GM10266 (cell line): ENCODE measurements around the gene EDEM2.
"Not testable (repeated sequence)": the region's sequence is repeated elsewhere in the genome, so short reads cannot be mapped to it uniquely, and the experiment has no call there.

Experiments
- DNase-seq: peaks from one replicate; pipeline ENCODE4 v3.0.0; 2012; ENCODE audit errors: extremely low spot score
- TF ChIP-seq, protein P1 (sequence below): IDR thresholded peaks from 2 replicates; pipeline ENCODE4 v1.5.1; 2012; ENCODE audit warnings: mild to moderate bottlenecking, low read depth; ENCODE audit not compliant: control insufficient read depth, insufficient read depth; ENCODE audit errors: missing control alignments

The EDEM2 gene

DNA sequence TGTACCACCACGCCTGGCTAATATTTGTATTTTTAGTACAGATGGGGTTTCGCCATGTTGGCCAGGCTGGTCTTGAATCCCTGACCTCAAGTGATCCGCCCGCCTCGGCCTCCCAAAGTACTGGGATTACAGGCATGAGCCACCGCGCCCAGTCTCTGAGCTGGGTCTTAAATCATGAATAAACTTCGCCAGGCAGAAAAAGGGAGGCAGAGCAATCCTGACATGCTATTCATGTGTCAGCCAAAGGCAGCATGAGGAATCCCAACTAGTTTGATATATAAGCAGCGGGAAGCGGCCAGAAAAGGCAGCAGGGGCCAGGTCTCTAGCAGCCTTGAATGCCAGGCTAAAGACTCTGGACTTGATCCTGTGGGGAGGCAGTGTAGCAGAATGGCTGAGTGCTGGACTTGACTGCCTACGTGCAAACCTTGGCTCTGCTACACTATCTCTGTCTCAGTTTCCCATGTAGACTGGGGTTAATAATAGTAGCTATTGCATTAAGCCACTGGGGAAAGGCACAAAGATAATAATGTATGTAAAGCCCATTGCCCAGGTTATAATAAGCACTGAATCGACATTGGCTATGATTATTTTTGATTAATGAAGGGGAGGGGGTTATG, 26.5 kb upstream of the EDEM2 start:
- DNase-seq = no peak
- TF ChIP-seq, protein P1, sequence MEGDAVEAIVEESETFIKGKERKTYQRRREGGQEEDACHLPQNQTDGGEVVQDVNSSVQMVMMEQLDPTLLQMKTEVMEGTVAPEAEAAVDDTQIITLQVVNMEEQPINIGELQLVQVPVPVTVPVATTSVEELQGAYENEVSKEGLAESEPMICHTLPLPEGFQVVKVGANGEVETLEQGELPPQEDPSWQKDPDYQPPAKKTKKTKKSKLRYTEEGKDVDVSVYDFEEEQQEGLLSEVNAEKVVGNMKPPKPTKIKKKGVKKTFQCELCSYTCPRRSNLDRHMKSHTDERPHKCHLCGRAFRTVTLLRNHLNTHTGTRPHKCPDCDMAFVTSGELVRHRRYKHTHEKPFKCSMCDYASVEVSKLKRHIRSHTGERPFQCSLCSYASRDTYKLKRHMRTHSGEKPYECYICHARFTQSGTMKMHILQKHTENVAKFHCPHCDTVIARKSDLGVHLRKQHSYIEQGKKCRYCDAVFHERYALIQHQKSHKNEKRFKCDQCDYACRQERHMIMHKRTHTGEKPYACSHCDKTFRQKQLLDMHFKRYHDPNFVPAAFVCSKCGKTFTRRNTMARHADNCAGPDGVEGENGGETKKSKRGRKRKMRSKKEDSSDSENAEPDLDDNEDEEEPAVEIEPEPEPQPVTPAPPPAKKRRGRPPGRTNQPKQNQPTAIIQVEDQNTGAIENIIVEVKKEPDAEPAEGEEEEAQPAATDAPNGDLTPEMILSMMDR = no peak

DNA sequence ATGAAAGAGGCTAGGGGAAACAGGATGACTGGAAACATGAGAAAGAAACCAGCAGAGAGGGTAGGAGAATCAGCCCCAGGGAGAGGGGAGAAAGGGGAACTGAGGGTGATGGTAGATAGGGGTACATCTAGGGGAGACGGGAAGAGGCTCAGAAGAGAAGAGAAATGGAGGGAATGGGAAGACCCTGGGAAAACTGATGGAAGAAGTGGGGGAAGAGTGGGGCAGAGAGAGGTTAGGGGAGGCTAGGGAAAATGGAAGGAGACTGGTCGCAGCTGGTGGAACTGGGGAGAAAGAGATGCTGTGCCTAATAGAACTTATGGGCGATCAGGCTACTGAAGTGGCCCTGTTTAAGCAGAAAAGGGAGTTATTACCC, 25.3 kb upstream of the EDEM2 start:
- no peak for DNase-seq
- TF ChIP-seq, protein P1 = no peak

DNA sequence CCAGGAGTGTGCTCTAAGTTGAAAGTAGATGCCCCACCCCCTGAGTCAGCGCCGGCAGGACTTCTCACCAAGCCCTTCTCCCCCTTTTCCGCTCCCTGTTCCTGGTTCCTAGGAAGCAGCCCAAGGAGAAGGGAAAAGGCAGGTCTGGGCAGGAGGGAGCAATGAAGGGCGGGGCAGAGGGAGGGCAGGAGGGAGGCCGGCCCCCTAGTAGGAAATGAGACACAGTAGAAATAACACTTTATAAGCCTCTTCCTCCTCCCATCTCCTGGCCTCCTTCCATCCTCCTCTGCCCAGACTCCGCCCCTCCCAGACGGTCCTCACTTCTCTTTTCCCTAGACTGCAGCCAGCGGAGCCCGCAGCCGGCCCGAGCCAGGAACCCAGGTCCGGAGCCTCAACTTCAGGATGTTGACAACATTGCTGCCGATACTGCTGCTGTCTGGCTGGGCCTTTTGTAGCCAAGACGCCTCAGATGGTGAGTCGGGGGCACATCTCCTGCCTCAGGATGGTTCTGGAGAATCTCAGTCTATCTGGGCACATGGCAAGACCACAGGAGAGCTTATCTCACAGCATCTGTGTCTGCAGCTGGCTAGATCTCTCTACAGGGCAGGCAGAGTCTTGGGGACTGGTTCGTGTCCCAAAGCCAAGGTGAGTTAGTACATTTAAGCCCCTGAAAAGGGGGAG, 24.8 kb upstream of the EDEM2 start, which contains the start of gene PROCR:
TSS of gene PROCR (plus strand) at position 320 of the 681 bp plus-strand sequence. CDS start at position 403, 83 bp downstream.
- peak; percentile 66 for DNase-seq
- TF ChIP-seq, protein P1 = no peak

DNA sequence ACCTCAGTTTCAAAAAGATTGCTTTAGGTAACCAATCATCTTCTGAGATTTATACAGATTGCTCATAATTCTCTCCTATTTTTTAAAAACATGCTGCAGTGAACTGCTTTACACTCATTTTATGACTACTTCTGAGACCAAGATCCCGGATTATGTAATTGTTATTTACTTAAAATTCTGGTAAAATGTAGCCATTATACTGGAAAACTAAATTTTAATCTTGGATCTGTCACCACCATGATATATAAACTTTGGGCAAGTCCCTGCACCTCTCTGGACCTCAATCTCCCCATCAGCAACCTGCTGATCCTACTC, 24.3 kb upstream of the EDEM2 start:
- TF ChIP-seq, protein P1 = no peak
- no peak for DNase-seq

DNA sequence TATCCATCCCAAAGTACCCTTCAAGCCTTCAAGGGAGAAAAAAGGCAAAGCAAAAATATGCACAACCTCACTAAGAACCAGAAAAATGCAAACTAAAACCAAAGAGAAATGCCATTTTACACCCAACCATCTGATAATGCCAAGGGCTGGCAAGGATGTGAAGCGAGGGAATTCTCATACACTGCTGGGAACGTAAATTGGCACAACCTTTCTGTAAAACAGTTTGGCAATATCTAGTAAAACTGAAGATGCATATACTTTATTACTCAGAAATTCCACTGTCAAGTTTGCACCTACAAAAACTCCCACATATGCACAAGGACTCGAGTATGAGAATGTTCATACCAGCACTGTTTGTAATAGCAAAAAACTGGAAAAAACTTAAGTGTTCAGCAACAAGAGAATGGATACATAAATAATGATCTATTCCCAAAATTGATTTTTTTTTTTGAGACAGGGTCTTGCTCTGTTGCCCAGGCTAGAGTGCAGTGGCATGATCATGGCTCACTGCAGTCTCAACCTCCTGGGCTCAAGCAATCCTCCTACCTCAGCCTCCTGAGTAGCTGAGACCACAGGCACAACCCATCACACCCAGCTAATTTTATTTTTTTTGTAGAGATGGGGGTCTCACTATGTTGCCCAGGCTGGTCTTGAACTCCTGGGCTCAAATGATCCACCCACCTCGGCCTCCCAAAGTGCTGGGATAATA, 21.7 kb upstream of the EDEM2 start:
- DNase-seq = not testable (repeated sequence)

DNA sequence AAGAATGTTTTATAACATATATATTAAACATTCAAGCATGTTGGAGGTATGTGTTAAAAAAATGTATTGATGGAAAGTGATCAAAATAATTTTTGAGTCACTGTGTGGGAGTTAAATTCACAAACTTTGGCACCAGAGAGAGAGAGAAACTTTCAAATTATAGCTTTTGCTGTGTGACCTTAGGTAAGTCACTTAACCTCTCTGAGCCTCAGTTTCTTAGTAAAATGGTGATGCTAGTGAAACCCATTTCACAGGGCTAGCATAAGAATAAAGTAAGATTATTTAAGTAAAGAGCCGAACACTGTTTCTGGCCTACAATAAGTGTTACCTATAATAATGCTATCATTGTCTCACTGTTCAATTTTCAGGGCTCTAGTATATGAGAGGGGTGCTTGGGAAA, 20.7 kb upstream of the EDEM2 start:
- TF ChIP-seq, protein P1 = no peak
- DNase-seq = no peak

DNA sequence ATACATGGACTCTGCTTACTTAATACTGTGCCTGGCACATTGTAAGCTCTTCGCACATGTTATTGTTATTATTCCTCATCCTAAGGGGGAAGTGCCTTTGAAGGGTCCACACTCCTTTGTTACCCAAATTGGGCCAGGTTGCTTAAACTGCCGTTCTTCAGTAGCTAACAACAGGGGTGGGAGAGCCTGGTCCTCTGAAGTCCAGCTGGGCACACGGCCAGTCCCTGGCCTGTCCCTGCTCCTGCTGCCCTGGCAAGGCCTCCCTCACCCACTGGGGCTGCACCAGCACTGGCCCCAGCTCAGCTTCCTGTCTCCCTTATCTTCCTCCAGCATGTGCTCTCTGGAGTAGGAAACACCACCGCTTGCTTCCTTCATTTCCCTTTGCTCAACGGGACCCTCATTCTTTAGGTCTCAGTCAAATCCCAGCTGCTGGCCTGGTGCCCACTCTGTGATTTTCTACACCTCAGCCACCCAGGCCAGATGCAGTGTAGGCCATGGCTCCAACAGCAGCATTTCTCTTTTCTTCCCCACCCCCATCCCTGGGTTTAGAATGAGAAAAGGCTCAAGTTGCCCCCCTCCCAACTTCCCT, 19.2 kb upstream of the EDEM2 start:
- DNase-seq = no peak

More for the DNA sequence above, 19.2 kb upstream of the EDEM2 start:
- TF ChIP-seq, protein P1 = no peak
